ENCODE results near the gene SETX.
A peak's percentile ranks its signal among the peaks of the same experiment; 100 is the strongest.

SETX gene

GRCh38 chr9:132238026-132238972, 116.5 kb downstream of the SETX start:
- no peak for DNase-seq

- DNase-seq, result no peak
These were observed 117.3 kb downstream of the SETX start for GRCh38 chr9:132237481-132237880.

- no peak for DNase-seq
These were observed 118.0 kb downstream of the SETX start for GRCh38 chr9:132236662-132237311.

GRCh38 chr9:132235894-132236661, 118.7 kb downstream of the SETX start:
- DNase-seq, result peak; percentile 40

DNA sequence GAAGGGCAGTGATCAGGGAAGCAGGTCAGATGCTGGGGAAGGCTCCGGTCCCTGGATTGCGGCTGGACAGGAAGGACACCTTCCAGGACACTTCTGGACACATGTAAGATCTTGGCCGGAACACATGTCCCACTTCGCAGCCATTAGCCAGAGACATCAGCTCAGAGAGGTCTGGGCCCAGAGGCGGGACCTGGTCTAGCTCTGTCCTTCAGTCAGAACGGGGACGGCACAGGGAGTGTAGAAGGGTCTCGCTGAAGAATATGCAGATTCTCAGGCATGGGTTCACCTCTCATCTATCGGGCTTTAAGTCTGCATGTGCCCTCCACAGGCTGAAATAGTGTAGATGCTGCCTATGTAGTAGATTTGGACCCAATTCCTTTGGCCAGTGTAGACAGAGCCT, 119.7 kb downstream of the SETX start:
- DNase-seq, result no peak

DNA sequence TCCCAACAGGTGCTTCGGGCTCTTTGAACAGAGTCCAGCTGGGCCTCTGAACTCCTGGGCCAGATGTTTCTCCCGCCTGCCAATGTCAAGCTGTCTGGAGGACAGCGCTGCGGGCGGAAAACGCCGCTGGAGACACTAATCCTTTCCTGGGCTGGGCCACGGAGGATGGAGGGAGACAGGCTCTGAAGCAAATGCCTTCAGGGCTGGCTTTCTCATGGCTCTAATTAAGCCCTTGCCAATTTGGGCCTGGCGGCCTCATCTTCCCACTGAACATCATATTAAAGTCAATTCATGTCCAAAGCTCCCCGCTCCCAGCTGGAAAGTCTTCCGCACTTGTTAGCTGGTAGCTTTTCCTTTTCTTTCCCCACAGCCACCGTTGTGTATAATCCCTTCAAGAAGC, 120.3 kb downstream of the SETX start:
- DNase-seq, result no peak

- DNase-seq, result no peak
These were observed 121.6 kb downstream of the SETX start for GRCh38 chr9:132233138-132233537.

GRCh38 chr9:132232522-132232921, 122.3 kb downstream of the SETX start:
- DNase-seq, result no peak

DNA sequence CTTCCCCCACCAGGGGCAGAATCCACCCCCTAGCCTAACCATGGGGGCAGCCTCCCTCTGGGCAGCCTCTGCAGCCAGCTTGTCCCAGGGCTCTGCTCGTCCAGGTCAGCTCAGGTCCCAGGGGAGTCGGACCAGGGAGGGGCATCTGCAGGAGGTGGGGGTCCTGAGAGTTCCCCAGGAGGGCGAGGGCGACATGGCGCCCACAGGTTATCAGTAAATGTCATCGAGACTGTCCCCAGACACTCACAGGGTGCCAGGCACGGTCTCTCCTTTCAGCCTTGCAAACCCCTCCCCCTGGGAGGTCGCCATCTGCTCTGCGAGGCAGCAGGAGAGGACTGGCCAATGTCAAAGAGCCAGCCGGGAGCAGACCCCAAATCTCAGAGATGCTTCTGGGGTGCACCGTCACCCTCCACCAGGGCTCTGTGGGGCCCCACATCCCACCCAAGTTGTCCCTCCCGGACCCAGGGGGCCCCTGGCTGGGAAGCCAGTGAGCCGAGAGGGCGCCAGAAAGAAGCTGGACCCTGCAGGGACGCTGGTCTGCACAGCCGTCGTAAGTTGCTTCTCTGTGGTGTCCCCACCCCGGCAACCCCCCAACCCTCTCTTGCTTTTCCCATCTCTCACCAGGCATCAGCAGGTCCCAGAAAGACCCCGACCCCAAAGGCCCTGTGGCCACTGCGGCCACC, 123.6 kb downstream of the SETX start:
- DNase-seq, result no peak

GRCh38 chr9:132230605-132231004, 124.2 kb downstream of the SETX start:
- DNase-seq, result no peak

DNA sequence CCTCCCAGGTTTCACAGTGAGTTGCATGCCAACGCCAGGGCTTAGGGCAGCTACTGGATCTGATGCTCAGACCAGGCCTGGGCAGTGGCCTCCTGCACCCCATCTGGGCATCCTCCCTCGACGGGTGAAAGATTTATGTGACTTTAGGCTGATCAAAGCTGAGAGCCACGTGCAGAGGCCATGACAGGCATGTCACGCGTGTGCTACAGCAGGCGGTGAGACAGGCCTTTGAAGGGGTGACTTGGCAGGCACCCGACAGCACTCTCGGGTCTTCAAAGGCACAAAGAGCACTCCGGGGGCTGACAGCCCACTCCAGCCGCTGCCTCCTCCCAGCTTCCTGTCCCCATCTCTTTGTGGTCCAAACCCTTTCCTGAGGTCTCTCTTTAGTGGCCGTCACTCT, 126.7 kb downstream of the SETX start:
- DNase-seq, result no peak

GRCh38 chr9:132226571-132227430, 128.0 kb downstream of the SETX start:
- DNase-seq, result no peak

- DNase-seq, result no peak
These were observed 130.1 kb downstream of the SETX start for GRCh38 chr9:132224645-132225044.

DNA sequence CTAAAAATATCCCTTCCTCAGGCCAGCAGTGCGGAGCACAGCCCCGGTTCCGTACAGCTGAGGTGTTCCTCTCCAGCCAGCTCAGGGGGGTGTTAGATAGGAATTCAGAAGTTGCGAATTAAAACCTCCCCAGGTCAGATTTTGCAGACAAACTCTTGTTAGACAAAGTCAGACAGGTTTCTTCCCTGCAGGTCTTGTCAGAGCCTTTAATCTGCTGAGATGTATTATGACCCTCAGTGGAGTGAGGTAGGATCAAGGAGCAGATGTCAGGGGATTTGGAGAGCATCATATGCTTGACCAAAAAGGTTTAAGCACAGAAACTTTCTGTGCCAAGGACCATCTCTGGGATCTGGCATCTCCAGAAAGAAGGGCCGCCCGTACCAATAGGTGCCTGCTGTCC, 132.8 kb downstream of the SETX start:
- DNase-seq, result no peak

- DNase-seq, result no peak
These were observed 136.6 kb downstream of the SETX start for GRCh38 chr9:132218208-132218607.

DNA sequence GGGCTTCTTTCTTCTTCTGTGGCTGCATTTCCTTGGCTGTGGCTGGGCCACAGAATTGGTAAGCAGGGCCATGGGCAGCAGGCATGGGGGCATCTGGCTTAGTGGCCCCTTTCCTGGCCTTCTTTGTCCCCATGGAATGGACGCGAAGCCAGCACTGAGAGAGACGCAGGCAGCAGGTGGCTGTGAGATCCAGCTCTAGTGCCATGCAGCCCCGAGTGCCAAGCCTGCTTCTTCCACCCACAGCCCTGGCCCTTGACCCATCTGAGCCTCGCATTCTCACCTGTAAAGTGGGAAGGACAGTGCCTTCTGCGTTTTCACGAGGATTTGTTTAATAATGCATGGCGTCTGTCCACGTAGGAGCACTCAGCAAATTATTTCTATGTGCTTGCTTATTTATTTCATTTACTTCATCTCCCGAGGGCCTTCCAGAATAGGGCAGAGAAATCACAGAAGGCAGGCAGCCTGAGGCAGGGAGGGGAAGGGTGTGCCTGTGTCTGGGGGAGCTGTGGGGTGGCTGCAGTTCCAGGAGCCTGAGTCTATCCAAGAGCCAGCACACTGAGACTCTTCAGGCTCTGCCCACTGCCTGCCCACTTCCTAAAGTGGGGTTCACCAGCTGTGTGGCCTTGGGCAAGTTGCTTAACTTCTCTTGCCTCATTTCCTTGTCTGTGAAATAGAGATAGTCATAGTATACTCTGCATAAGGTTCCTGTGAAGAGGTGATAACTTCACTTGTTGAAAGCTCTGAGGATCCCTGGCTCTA, 137.7 kb downstream of the SETX start:
- DNase-seq, result no peak

- peak; percentile 78 for DNase-seq
These were observed 140.7 kb downstream of the SETX start for GRCh38 chr9:132214027-132214622.

GRCh38 chr9:132211570-132211969, 143.2 kb downstream of the SETX start:
- DNase-seq, result no peak

All from amniotic stem cell (primary cell).